Endothelial cell (in vitro differentiated cells): ENCODE measurements around the gene EFEMP2. TPM values are rescaled to one million over a fixed set of nuclear protein-coding genes. Genes with fewer than 3 reads are reported as not detected.

ENCODE experiments used
- DNase-seq: peaks from one replicate; pipeline ENCODE4 v3.0.0; 2021; ENCODE audit warnings: low spot score
- H3K27ac Mint-ChIP-seq: one replicate; pipeline ENCODE4 v1.8.0; 2021; ENCODE audit warnings: mixed read lengths, inconsistent platforms; ENCODE audit not compliant: unreplicated experiment
- H3K27me3 Mint-ChIP-seq: one replicate; pipeline ENCODE4 v1.8.0; 2021; ENCODE audit warnings: mild to moderate bottlenecking, moderate library complexity, mixed read lengths, inconsistent platforms; ENCODE audit not compliant: unreplicated experiment
- H3K36me3 Mint-ChIP-seq: one replicate; pipeline ENCODE4 v1.8.0; 2021; ENCODE audit warnings: mild to moderate bottlenecking, low read depth, mixed read lengths, inconsistent platforms; ENCODE audit not compliant: unreplicated experiment
- H3K4me1 Mint-ChIP-seq: one replicate; pipeline ENCODE4 v1.8.0; 2021; ENCODE audit warnings: mild to moderate bottlenecking, mixed read lengths, inconsistent platforms; ENCODE audit not compliant: unreplicated experiment
- H3K4me3 Mint-ChIP-seq: one replicate; pipeline ENCODE4 v1.8.0; 2021; ENCODE audit warnings: mild to moderate bottlenecking, mixed read lengths, inconsistent platforms; ENCODE audit not compliant: unreplicated experiment
- H3K9me3 Mint-ChIP-seq: one replicate; pipeline ENCODE4 v1.8.0; 2021; ENCODE audit warnings: mixed read lengths, inconsistent platforms; ENCODE audit not compliant: unreplicated experiment
- CTCF ChIP-seq: fragments of 200-600 bp; sonication (generic); IDR thresholded peaks from one replicate; pipeline ENCODE4 v1.5.0; 2021; ENCODE audit warnings: antibody characterized with exemption; ENCODE audit not compliant: unreplicated experiment
- total RNA-seq: library from RNA; stranded (reverse); fragmentation: NEBNext Ultra II Directional; extraction: Animal tissue kit (Norgen Biotek cat#: 25700); gene quantifications from one replicate; pipeline ENCODE4 v1.2.1, GENCODE V29; 2021; ENCODE audit not compliant: unreplicated experiment

The EFEMP2 gene
- total RNA-seq, 1 donor from 2014 or later = 248 TPM

- H3K4me1 Mint-ChIP-seq = peaks cover 43% of the 10 kb centered on the region
- H3K36me3 Mint-ChIP-seq = peaks cover 24% of the 10 kb centered on the region
- H3K9me3 Mint-ChIP-seq = no peaks in the 10 kb centered on the region
- no peak for TF ChIP-seq CTCF
- H3K27me3 Mint-ChIP-seq = peaks cover 27% of the 10 kb centered on the region
- DNase-seq = no peak
- H3K27ac Mint-ChIP-seq = no peak overlapping the region
- H3K4me3 Mint-ChIP-seq = peak overlapping the region; percentile 85
Observed at GRCh38 chr11:65869643-65870306, 2.8 kb downstream of the EFEMP2 start.

- no peak overlapping the region for H3K27ac Mint-ChIP-seq
- no peak for TF ChIP-seq CTCF
- H3K4me1 Mint-ChIP-seq = peaks cover 43% of the 10 kb centered on the region
- no peak for DNase-seq
- H3K9me3 Mint-ChIP-seq = no peaks in the 10 kb centered on the region
- H3K27me3 Mint-ChIP-seq = peaks cover 26% of the 10 kb centered on the region
- peak overlapping the region; percentile 69 for H3K4me3 Mint-ChIP-seq
- H3K36me3 Mint-ChIP-seq = peaks cover 28% of the 10 kb centered on the region
Observed at GRCh38 chr11:65868907-65869306, 3.7 kb downstream of the EFEMP2 start.

- DNase-seq = no peak
- H3K9me3 Mint-ChIP-seq = no peaks in the 10 kb centered on the region
- no peak for TF ChIP-seq CTCF
- H3K36me3 Mint-ChIP-seq = peaks cover 27% of the 10 kb centered on the region
- H3K4me1 Mint-ChIP-seq = peaks cover 43% of the 10 kb centered on the region
- no peak overlapping the region for H3K27ac Mint-ChIP-seq
- H3K4me3 Mint-ChIP-seq = no peak overlapping the region
- peaks cover 25% of the 10 kb centered on the region for H3K27me3 Mint-ChIP-seq
Observed at GRCh38 chr11:65868076-65868667, 4.4 kb downstream of the EFEMP2 start.

GRCh38 chr11:65867284-65868071, 5.1 kb downstream of the EFEMP2 start:
- H3K4me3 Mint-ChIP-seq = peak overlapping the region; percentile 79
- DNase-seq = no peak
- TF ChIP-seq CTCF = no peak
- no peaks in the 10 kb centered on the region for H3K9me3 Mint-ChIP-seq
- peaks cover 43% of the 10 kb centered on the region for H3K4me1 Mint-ChIP-seq
- peak overlapping the region; percentile 84 for H3K27ac Mint-ChIP-seq
- H3K36me3 Mint-ChIP-seq = peaks cover 28% of the 10 kb centered on the region
- peaks cover 24% of the 10 kb centered on the region for H3K27me3 Mint-ChIP-seq
